RWPE1 (cell line): ENCODE results near the gene TGM2.

Experiments used
- CTCF ChIA-PET: fragments of 350-600 bp; sonication (Branson Sonifier 250); formaldehyde crosslinking; extraction: SDS; loops from one replicate; lab custom pipeline; 2021; lab: Yijun Ruan, JAX
- POLR2A ChIA-PET: fragments of 400-600 bp; formaldehyde crosslinking; extraction: SDS; loops from one replicate; lab custom pipeline; 2020; ENCODE audit warnings: antibody characterized with exemption; ENCODE audit not compliant: low non-redundant PET; lab: Yijun Ruan, JAX
- DNase-seq: peaks from one replicate; pipeline ENCODE4 v3.0.0; 2012; ENCODE audit warnings: low spot score
- H3K27ac ChIP-seq: fragments of 450-650 bp; 2 replicates; pipeline ENCODE4 v1.5.1; 2017
- CTCF ChIP-seq: fragments of 450-650 bp; conservative IDR thresholded peaks from 2 replicates; pipeline ENCODE4 v1.5.1; 2017; ENCODE audit warnings: low read depth, mild to moderate bottlenecking

TGM2 gene

GRCh38 chr20:38161412-38161774 lies 3.7 kb downstream of the TGM2 start:
- ChIA-PET CTCF (interaction anchor here (0.8 to 1.1 kb wide), 3 partner anchors 14 to 104 kb away, joined by 3 to 5 read pairs (median 4); no protein-coding TSS in a partner anchor), POLR2A (no interaction called here)
- no peak for DNase-seq
- H3K27ac ChIP-seq = no peak overlapping the region
- no peak for TF ChIP-seq CTCF

- no peak for TF ChIP-seq CTCF
- H3K27ac ChIP-seq = no peak overlapping the region
- DNase-seq = no peak
- CTCF ChIA-PET = no interaction called here
- POLR2A ChIA-PET = no interaction called here
These were observed 4.9 kb downstream of the TGM2 start for GRCh38 chr20:38159957-38160756.

- no peak overlapping the region for H3K27ac ChIP-seq
- no peak for DNase-seq
- ChIA-PET POLR2A (no interaction called here), CTCF (interaction anchor here (0.5 to 0.7 kb wide), 2 partner anchors 63 to 129 kb away, joined by 3 to 4 read pairs; no protein-coding TSS in a partner anchor)
- TF ChIP-seq CTCF = no peak
These were observed 5.5 kb downstream of the TGM2 start for GRCh38 chr20:38159566-38159956.

GRCh38 chr20:38158701-38159351 lies 6.2 kb downstream of the TGM2 start:
- POLR2A ChIA-PET = no interaction called here
- peak overlapping the region; percentile 1; the same call in 1 of the 2 replicates for H3K27ac ChIP-seq
- no peak for TF ChIP-seq CTCF
- no peak for DNase-seq
- CTCF ChIA-PET = interaction anchor here (0.5 to 0.7 kb wide), 4 partner anchors 42 to 128 kb away, joined by 3 to 5 read pairs (median 4); no protein-coding TSS in a partner anchor

GRCh38 chr20:38157635-38158495 lies 7.2 kb downstream of the TGM2 start:
- CTCF ChIA-PET = interaction anchor here (0.6 to 1.2 kb wide), 4 partner anchors 43 to 100 kb away, joined by 3 to 9 read pairs (median 6); no protein-coding TSS in a partner anchor
- DNase-seq = no peak
- POLR2A ChIA-PET = no interaction called here
- H3K27ac ChIP-seq = peak overlapping the region; percentile 65
- no peak for TF ChIP-seq CTCF
